Measurements from ENCODE around the gene SND1.

DNA sequence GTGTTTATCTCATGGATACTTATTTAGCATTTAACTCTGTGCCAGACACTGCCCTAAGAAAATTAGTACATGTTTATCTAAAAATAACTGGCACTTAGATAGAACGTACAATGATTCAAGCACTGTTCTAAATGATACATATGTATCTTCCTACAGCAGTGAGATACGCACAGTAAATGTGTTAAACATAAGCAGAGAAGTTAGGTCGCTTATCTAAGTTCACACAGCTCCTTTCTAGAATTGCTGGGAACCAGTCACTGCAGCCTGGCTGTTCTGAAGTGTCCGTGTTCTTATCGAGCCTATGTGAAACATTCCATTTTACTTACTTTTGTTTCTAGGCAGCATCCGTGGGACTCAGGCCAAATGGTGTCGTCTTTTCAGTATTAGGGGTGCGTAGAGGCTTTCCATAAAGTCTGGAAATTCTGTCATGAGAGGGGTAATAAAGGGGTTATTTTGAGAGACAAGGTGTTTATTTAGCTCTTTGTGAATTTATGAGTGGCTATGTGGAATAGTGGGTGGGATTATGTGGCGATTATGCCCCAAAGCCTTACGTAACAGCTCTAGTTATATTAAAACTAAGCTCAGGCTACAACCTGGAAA lies 186.9 kb downstream of the SND1 start:
- no peak for TF ChIP-seq HDGF (IDR thresholded peaks at IDR 0.05; ENCODE audit: borderline replicate concordance)
- no peak for TF ChIP-seq FOXA1 (IDR thresholded peaks at IDR 0.05)
- no peak for TF ChIP-seq TARDBP (IDR thresholded peaks at IDR 0.05)
- no peak for TF ChIP-seq ELF4 (IDR thresholded peaks at IDR 0.05)
- TF ChIP-seq SP1 (IDR thresholded peaks at IDR 0.05) = no peak
- no peak for TF ChIP-seq BHLHE40 (IDR thresholded peaks at IDR 0.05; ENCODE audit: borderline replicate concordance)
- TF ChIP-seq NFRKB (IDR thresholded peaks at IDR 0.05) = no peak
- no peak for TF ChIP-seq L3MBTL2 (conservative IDR thresholded peaks at IDR 0.05)
- TF ChIP-seq, protein P1, sequence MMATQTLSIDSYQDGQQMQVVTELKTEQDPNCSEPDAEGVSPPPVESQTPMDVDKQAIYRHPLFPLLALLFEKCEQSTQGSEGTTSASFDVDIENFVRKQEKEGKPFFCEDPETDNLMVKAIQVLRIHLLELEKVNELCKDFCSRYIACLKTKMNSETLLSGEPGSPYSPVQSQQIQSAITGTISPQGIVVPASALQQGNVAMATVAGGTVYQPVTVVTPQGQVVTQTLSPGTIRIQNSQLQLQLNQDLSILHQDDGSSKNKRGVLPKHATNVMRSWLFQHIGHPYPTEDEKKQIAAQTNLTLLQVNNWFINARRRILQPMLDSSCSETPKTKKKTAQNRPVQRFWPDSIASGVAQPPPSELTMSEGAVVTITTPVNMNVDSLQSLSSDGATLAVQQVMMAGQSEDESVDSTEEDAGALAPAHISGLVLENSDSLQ (IDR thresholded peaks at IDR 0.05) = no peak
- no peak for TF ChIP-seq CTBP1 (IDR thresholded peaks at IDR 0.05; ENCODE audit: borderline replicate concordance)
